GM21381 (cell line): ENCODE data around the gene DNAJC16.
"Not testable (repeated sequence)": the region's sequence is repeated elsewhere in the genome, so short reads cannot be mapped to it uniquely, and the experiment has no call there.

ENCODE experiments used
- ATAC-seq: cut with Tn5 transposase; IDR thresholded peaks from one replicate; pipeline ENCODE4 v1.9.1; 2021; ENCODE audit warnings: mild to moderate bottlenecking, moderate library complexity; ENCODE audit not compliant: unreplicated experiment

DNAJC16 gene

DNA sequence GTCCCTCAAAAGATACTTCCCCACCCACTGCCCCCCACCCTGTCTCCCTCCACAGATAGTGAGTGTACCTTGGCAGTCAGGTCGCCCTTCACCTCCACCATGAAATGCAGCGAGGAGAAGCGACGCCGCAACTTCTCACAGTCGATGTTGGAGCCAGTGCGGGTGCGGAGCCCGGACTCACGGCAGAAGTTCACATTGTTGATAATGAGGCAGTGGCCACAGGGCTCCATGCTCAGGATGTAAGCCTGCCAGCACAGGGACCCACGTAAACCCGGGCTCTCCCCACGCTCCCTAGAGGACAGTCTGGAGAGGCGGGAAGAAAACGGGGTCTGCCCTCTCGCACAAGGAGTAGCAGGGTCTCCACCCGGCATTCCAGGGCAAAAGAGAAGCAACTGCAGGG lies 19.8 kb upstream of the DNAJC16 start:
- no peak for ATAC-seq

DNA sequence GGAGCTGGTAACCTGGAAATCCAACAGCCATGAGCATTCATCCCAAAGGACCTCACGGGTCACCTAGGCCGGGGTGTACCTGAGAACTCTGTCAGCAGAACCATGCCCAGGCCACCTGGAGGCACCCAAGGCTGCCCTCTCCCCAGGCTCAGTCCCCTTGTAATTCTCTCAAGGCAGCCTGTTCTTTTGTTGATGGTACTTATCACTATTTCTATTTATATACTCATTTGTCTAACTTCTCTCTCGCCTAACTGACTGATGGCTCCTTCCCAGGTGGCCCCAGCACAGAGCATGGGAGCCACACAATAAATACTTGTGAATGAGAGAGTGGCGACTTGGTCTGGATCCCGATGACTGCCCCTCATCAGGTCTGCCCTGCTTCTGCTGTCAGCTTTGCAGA lies 19.4 kb upstream of the DNAJC16 start:
- no peak for ATAC-seq

DNA sequence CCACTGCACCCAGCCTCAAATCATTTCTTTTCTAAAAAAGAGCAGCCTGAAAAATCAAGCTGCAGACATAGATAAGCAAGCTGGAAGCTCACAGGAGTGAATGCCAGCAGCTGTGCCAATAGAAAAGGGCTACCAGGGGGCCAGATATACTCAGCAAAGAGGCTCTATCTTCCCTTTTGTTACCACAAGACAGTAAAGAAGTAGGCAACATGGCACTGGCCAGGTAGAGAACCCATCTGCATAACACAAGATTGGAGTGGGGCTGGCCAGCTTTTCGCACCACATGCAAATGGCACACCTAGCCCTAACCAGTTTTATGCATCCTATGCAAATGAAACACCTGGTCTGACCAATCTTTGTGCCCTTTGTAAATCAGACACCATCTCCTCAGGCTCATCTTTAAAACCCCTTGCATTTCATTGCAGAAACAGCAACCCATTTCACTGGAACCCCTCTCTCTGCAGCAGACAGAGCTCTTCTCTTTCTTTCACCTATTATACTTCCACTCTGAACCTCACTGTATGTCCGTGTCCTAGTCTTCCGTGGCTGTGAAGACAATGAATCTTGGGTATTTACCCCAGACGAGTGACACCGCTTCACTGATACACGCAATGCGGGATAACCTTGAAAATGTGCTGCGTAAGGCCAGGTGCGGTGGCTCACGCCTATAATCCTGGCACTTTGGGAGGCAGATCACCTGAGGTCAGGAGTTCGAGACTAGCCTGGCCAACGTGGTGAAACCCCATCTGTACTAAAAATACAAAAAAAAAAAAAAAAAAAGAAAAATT lies 17.8 kb upstream of the DNAJC16 start:
- ATAC-seq = no peak

DNA sequence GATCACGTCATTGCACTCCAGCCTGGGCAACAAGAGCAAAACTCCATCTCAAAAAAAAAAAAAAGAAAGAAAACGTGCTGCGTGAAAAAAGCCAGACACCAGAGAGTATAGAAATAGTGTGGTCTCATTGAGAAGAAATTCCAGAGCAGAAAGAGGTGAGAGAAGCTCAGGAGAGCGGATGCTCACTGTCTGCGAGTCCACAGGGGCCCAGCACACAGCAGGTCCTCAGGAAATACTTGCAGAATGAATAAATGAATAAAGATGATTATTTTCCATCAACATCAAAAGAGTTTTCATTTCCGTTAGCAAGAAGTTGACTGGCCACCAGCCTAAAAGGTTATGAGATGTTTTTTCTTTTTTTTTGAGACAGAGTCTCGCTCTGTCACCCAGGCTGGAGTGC lies 17.1 kb upstream of the DNAJC16 start:
- no peak for ATAC-seq

DNA sequence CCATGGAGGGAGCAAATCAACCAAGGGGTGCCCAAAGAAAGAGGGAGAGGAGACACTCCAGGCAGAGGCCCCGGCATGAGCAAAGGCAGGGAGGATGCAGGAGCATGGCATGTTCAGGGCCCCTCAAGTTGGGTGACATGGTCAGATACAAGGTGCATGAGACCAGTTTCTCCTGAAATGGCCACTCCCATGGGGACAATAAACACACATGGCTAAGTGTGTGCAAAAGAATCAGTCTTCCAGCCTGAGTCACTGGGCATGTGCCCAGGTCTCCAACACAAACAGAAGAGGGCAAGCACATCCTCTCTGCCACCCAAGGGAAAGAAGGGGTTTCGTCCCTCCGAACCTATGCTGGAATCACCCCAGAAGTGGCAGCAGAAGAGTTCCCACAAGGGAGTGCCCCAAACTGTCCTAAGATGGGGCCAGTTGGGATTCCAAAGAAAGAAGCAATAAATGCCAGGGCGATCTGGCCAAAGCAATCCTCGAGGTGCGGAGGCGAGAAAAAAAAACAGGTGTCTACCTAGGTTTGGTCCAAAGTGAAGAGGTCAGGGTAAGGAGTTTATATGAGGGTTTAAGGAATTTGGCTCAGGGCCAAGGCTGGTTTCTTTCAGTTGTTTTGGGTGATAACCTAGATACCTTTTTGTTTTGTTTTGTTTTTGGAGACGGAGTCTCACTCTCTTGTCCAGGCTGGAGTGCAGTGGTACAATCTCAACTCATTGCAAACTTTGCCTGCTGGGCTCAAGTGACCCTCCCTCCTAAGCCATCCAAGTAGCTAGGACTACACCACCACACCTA lies 15.8 kb upstream of the DNAJC16 start:
- ATAC-seq = no peak

DNA sequence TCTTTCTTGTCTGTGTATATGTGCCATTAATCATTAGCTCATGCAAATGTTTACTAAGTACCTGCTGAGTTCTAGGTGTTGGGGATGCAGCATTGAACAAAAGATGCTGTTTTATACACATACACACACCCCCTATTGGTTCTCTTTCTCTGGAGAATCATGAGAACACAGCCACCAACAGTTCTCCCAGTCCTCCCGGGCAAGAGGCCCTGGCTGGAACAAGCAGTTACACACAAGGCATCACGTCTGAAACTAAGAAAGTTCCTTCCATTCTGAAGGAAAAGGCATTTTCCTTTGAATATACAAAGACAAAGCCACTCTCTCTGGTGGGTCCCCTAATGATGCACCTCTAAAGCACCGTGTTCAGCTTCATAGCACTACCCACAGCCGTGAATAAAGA lies 13.5 kb upstream of the DNAJC16 start:
- ATAC-seq = no peak

DNA sequence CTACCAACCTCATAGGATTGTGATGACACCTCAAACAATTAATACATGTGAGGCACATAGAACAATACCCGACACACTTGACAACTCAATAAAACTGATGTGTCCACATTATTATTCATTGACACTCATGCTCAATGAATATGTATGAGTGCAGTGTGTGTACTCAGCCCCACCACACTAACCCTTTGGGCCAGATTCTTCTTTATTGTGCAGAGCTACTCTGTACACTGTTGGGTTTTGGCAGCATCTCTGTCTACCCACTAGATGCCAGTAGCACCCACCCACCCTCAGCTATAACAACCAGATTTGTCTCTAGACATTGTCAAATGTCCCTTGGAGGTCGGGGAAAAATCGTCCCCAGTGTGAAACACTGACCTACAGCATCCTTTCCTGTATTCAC lies 12.7 kb upstream of the DNAJC16 start:
- ATAC-seq = no peak

DNA sequence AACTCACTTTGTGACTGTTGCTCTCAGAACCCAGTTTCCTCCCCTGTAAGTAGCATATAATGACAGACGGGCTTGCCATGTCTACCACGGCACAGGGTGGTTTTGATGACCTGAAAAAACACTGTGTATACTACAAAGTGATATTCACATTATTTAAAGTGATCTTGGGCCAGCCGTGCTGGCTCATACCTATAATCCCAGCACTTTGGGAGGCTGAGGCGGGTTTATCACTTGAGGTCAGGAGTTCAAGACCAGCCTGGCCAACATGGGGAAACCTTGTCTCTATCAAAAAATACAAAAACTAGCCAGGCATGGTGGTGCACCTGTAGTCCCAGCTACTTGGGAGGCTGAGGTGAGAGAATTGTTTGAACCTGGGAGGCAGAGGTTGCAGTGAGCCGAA lies 12.1 kb upstream of the DNAJC16 start:
- not testable (repeated sequence) for ATAC-seq

DNA sequence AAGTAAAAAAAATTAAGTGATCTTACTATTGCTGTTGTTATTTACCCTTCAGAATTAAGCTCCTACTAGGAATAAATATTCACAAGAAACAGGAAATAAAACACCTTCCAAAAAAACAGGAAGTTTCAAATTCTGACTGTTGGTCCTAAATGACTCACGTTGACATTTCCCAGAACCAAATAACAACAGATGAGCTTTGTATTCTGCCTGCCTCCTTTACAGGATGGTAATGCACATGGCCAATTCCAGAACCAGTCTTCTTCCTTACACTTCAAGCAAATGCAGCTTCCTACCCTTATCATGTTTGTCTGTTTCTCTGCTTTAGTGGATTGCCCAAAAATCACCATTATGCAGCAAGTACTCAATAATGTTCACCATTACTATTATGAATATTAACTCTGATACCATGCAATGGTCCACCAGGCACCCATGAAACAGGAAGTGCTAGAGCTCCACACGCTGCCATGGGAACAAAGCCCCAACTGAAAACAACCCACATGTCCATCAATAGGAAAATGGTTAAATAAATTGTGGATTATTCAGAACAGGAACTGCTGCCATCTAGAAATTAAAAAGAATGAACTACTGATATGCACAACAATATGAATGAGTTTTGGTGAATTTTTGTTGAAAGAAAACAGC lies 11.5 kb upstream of the DNAJC16 start:
- ATAC-seq = no peak

DNA sequence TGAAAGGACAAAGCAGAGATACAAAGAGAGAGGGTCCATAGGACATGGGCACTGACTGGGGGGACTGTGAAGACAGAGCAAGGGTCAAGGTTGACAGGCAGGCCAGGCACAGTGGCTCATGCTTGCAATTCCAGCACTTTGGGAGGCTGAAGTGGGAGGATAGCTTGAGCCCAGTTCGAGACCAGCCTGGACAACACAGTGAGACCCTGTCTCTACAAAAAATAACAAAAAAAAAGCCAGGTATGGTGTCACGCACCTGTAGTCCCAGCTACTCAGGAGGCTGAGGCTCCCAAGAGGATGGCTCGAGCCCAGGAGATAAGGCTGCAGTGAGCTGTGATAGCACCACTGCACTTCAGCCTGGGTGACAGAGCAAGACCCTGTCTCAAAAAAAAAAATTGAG lies 7.0 kb upstream of the DNAJC16 start:
- ATAC-seq = no peak

DNA sequence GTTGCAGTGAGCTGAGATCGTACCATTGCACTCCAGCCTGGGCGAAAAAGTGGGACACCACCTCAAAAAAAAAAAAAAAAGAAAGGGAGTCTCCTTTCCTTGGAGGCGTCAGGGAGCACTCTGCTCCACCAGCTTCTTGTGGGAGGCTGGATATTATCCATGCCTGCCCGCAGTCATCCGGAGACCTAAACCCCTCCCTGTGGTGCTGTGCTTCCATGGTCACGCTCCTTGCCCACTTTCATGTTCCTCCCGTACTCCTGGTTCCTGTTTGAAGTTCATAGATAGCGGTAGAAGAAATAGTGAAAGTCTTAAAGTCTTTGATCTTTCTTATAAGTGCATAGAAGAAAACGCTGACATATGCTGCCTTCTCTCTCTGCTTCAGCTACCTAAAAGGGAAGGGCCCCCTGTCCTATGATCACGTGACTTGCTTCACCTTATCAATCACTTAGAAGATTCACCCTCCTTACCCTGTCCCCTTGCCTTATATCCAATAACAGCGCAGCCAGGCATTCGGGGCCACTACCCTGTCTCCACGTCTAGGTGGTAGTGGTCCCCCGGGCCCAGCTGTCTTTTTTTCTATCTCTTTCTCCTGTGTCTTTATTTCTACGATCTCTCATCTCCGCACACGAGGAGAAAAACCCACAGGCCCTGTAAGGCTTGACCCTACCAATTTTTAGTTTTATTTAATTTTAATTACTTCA lies 5.3 kb upstream of the DNAJC16 start:
- not testable (repeated sequence) for ATAC-seq

DNA sequence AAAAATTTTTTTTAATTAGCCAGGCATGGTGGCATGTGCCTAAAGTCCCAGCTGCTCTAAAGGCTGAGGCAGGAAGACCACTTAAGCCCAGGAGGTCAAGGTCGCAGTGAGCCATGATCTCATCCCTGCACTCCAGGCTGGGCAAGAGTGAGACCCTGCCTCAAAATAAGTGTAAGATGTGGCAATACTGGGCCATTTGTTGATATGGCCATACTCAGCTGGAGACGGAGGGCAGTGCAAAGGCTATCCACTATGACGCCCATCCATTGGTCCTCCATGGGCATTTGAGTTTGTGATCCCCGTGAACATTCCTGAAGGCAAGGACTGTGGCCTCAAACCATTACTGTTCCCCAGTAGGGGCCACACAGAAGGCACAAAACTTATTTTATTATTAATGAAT lies 4.1 kb upstream of the DNAJC16 start:
- no peak for ATAC-seq

DNA sequence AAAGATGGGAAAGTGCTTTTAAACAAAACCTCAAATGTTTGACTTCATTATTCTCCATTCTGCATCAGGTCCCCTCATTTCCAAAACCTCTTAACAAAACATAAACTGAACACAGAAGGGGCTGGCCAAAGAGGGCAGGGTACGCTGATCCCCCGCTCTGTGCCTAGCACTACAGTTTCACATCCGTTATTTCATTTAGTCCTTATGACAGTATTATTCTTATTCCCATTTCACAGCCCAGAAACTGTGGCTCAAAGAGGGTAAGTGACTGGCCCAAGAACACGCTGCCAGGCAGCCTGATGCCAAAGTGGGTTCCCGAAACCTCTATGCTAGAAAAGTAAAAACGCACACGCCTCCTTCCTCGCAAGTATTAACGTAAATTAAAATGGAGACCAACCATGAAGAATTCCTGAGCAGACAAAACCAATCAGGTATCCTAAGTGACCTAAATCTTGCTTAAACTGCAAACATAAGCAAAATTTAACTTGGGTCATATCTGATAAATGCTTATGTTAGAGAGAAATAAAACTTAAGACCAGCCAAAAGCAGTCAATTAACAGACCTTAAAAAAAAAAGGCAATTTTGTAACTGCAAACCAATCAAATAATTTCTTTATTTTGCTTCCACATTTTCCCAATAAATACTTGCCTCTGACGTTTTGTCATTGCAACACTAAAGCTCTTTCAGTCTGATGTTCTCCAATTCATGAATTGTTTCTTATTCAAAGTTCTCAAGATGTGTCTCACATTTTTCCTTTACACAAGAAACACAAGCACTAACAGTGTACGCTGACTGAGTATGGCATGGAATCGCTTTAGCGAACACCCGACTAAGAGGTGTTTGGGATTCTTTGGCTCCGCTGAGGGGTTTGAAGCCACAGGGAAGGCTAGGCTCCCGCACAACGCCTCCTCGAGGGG lies 3.3 kb upstream of the DNAJC16 start:
- no peak for ATAC-seq

DNA sequence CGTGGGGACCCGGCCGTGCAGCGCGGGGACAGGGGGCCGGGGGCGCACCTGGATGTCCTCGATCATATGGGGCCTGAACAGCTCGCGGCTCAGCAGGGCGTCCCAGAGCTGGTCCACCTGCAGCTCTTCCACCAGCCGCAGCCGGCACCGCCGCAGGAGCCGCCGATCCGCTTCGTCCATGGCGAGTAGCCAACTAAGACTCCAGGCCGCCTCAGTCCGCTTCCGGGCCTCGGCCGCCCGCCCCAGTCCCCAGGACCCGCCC lies 2.7 kb upstream of the DNAJC16 start, which contains the start of gene CASP9:
CASP9 (minus strand) TSS at position 195 of the 262 bp plus-strand sequence; CDS start at position 180, 15 bp downstream.
- ATAC-seq = no peak

DNA sequence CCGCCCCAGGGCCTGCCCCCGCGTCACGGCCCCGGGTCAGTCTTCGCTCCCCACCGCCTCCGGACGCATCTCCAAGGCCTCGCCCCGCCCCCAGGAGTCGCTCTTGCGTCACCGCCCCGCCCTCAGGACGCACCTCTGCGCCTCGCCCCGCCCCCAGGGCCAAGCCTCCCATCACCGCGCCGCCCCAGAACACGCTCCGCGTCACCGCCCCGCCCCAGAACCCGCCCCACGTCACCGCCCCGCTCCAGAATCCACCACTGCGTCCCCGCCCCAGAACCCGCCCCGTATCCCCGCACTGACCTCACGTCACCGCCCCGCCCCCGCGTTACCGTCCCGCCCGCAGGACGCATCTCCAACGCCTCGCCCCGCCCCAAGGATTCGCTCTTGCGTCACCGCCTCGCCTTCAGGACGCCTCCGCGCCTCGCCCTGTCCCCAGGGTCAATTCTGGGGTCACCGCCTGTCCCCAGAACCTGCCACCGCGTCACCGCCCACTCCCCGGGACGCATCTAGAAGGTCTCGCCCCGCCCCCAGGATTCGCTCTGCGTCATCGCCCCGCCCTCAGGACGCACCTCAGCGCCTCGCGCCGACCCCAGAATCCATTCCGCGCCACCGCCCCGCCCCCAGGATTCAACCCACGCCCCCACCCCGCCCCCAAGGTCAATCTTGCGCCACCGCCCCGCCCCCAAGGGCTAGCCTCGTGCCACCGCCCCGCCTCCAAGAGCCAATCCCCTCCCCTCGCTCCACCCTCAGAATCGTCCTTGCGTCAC lies 2.2 kb upstream of the DNAJC16 start:
- ATAC-seq = peak; percentile 42

DNA sequence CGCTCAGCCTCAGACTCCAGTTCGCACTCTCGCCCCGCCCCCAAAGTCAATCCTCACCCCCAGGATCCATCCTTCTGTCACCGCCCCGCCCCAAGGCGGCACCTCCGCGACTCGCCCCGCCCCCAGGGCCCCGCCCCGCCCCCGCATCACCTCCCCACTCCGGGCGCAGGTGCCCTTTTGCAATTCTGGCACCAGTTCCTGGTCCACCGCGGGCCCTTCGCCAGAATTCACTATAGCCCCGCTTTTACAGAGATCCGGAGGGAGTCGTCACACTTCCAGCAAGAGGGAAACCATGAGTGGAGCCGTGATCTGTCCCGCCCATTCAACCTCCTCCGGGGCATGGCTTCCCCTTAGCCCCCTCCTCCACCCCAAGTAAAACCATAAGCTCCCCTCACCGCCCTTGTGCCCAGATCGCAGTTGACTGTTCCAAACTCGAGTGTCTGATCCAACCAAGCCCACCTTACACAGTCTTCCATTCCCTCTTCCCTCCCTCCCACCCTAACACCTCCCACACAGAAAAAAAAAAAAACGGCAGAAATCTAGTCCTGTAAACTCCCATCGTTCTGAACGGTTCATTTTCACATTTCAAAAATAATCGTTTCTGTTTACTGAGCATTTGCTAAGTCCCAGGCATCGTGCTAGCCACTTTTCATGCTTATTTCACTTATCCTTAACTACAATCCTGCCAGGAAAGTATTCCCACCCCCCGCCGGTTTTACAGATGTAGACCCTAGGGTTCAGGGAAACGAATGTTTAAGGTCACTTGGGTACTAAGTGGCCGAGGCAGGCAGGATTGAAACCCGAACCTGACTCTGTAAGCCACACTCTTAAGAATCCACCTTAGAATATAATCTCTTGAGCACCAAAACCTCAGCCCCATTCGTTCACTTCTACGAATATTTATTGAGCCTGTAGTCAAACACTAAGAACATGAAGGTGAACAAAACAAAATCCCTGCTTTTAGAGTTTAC lies 1.3 kb upstream of the DNAJC16 start:
- ATAC-seq = peak; percentile 38

DNA sequence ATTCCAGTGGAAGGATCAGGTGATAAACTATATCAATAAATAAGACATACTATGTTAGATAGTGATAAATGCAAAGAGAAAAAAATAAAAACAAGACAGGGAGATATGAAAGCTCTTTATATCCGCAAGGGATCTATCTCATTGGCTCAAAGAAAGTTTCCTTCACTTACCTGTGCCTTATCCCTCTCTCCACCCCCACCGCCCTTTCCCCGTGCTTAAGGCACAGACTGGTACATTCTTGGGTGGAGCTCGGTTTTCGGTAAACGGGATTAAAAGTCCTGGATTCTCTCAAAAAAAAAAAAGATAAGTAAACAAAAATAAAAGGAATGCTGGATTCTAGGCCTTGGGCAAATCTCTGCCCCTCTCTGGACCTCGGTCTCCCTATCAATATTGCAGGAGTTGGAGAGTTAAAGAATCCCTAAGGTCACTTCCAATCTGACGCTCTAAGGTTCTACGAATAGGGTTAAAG lies 593 bp upstream of the DNAJC16 start:
- ATAC-seq = no peak

DNA sequence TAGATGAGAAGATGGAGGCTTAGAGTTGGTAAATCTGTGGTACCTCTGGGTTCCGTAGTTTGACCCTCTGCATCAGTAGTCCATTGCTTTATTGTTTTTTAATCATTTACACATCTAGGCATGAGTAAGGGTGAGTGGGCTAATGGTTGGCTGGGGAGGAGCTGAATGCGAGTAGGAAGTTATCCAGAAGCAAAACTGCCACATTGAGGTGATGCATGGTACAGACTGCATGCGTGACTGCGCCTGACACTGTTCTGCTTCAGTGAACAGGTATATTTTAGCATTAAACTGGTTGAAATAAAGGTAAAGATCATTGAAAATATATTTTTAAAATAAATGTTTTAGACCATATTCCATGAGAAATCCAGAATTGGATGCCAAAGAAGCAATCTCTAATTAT lies 4.4 kb downstream of the DNAJC16 start:
- ATAC-seq = no peak
